HCT116 (cell line): ENCODE results near the gene SMC4.

Source experiments
- EZH2 ChIP-seq: fragments of 200-600 bp; sonication (generic); IDR thresholded peaks from 2 replicates; pipeline ENCODE4 v1.6.1; 2017; ENCODE audit warnings: antibody characterized with exemption, mixed run types
- FOSL1 ChIP-seq: IDR thresholded peaks from 2 replicates; pipeline ENCODE4 v1.6.1; 2012; ENCODE audit warnings: low read depth
- POLR2A ChIP-seq: IDR thresholded peaks from 2 replicates; pipeline ENCODE4 v1.7.0; 2011; ENCODE audit warnings: borderline replicate concordance; ENCODE audit not compliant: insufficient read depth, insufficient read length; ENCODE audit errors: extremely low read depth
- POLR2AphosphoS5 ChIP-seq: IDR thresholded peaks from 2 replicates; pipeline ENCODE4 v1.6.1; 2011; ENCODE audit warnings: mild to moderate bottlenecking, low read depth, low read length, moderate library complexity
- RAD21 ChIP-seq: IDR thresholded peaks from 2 replicates; pipeline ENCODE4 v1.6.1; 2012; ENCODE audit warnings: low read depth, mild to moderate bottlenecking
- SIN3A ChIP-seq: IDR thresholded peaks from 2 replicates; pipeline ENCODE4 v1.6.1; 2012; ENCODE audit warnings: low read depth
- SRF ChIP-seq: IDR thresholded peaks from 2 replicates; pipeline ENCODE4 v1.6.1; 2012; ENCODE audit warnings: low read depth
- YY1 ChIP-seq: IDR thresholded peaks from 2 replicates; pipeline ENCODE4 v1.6.1; 2011; ENCODE audit warnings: low read length, low read depth, moderate library complexity, mild to moderate bottlenecking; ENCODE audit not compliant: insufficient replicate concordance; ENCODE audit errors: extremely low read depth
- TF ChIP-seq, protein P1 (sequence below), 3 experiments: fragments of 200-600 bp in 1 of 3; sonication (generic) in 1 of 3; IDR thresholded peaks in 2 of 3; conservative IDR thresholded peaks in 1 of 3; 2 replicates each; pipeline ENCODE4 v1.5.1; 2012 to 2017; ENCODE audit warnings: low read depth in 2 of 3, low read length in 2 of 3, antibody characterized with exemption in 1 of 3, borderline replicate concordance in 1 of 3, control low read depth in 1 of 3, mild to moderate bottlenecking in 1 of 3, mixed read lengths in 1 of 3, mixed run types in 1 of 3, moderate library complexity in 1 of 3; ENCODE audit not compliant: insufficient read depth in 1 of 3
- TF ChIP-seq, protein P2 (sequence below): IDR thresholded peaks from 2 replicates; pipeline ENCODE4 v1.6.1; 2012

DNA sequence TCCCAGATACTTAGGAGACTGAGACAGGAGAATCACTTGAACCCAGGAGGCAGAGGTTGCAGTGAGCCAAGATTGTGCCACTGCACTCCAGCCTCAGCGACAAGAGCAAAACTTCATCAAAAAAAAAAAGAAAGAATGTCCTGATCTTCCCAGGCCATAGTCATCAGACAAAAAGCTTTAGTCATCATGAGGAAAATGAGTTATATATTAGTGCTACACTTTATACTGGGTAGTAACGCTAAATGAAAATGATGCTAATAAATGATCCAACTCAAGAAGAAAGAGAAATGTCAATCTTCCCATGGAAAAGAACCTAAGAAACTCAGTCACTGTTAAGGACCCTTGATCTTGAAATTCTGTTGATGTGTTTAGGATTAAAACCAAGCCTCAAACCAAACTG lies 76.4 kb downstream of the SMC4 start:
- TF ChIP-seq POLR2AphosphoS5 (no peak), SIN3A (no peak), RAD21 (no peak), POLR2A (no peak), EZH2 (no peak), YY1 (no peak), SRF (no peak), FOSL1 (no peak)
- TF ChIP-seq, protein P1, sequence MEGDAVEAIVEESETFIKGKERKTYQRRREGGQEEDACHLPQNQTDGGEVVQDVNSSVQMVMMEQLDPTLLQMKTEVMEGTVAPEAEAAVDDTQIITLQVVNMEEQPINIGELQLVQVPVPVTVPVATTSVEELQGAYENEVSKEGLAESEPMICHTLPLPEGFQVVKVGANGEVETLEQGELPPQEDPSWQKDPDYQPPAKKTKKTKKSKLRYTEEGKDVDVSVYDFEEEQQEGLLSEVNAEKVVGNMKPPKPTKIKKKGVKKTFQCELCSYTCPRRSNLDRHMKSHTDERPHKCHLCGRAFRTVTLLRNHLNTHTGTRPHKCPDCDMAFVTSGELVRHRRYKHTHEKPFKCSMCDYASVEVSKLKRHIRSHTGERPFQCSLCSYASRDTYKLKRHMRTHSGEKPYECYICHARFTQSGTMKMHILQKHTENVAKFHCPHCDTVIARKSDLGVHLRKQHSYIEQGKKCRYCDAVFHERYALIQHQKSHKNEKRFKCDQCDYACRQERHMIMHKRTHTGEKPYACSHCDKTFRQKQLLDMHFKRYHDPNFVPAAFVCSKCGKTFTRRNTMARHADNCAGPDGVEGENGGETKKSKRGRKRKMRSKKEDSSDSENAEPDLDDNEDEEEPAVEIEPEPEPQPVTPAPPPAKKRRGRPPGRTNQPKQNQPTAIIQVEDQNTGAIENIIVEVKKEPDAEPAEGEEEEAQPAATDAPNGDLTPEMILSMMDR (IDR thresholded peaks at IDR 0.05 in 2 of 3, conservative IDR thresholded peaks at IDR 0.05 in 1 of 3; ENCODE audit: borderline replicate concordance in 1 of 3, insufficient read depth in 1 of 3, low read depth in 2 of 3, low read length in 2 of 3), result no peak
- TF ChIP-seq, protein P2, sequence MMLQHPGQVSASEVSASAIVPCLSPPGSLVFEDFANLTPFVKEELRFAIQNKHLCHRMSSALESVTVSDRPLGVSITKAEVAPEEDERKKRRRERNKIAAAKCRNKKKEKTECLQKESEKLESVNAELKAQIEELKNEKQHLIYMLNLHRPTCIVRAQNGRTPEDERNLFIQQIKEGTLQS, result no peak
